Activated T-helper 1 cell treated with Interleukin-2 at 50 U/mL for 16 hours (primary cell): ENCODE data around the gene PRR4.

Experiments used
- DNase-seq: peaks from one replicate; pipeline ENCODE4 v3.0.0-alpha.2; 2020; ENCODE audit warnings: low read depth

The PRR4 gene, protein sequence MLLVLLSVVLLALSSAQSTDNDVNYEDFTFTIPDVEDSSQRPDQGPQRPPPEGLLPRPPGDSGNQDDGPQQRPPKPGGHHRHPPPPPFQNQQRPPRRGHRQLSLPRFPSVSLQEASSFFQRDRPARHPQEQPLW

DNA sequence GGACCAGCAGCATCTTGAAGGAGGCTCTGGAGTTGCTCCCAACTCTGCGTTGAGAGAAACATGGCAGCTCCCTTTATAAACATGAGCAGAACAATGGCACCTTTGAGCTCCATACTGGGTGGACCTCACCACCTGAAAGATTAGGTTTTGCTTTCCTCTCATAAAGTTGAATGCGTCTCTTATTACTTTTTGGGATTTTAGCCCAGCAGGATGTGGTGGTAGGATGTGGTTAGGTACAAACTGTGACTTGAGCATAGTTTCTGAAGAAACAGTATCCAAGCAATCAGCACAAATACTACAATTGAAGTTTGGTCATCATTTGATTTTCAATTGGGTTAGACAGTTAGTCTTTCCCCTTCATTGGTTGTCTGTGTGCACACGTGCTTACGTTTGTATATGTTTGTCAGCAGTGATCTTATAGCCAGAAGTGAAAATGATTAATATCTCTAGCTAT is at the start of gene PRR4:
PRR4 (minus strand) TSS at position 51 of the 454 bp plus-strand sequence; CDS start at position 13, 38 bp downstream.
- no peak for DNase-seq

DNA sequence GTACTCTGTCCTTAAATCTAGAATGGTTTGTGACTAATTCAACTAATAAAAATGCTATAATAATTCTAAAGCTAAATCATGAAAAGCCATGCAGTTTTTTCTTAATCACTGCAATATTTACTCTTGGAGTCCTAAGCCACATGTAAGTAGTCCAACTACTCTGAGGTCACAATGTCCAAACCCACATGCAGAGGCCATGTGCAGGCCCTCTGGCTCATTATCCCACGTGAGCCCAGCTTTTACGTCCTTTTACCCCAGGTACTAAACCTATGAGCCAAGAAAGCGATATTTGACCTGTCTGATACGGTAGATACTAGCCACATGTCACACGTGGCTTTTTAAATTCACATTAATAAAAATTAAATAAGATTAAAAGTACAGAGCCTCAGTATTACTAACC is 47.6 kb upstream of the PRR4 start:
- no peak for DNase-seq

DNA sequence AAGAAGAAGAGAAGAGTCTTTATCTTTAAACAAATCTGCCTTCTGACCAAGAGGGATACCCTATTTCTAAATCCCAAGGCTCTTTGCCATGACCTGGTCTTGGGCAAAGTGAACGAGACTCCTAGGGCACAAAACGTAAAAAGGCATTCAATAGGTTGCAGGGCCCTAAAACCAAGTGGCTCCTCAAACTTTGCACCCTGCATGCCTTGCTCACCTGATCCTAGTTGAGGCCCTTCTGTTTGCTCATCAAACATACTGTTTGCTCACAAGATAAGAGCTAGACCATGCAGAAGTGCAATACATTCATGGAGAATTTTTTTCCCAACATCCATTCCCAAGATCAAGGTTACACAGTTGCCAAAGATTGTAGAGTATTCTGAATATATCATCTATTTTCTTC is 42.7 kb upstream of the PRR4 start:
- no peak for DNase-seq

DNA sequence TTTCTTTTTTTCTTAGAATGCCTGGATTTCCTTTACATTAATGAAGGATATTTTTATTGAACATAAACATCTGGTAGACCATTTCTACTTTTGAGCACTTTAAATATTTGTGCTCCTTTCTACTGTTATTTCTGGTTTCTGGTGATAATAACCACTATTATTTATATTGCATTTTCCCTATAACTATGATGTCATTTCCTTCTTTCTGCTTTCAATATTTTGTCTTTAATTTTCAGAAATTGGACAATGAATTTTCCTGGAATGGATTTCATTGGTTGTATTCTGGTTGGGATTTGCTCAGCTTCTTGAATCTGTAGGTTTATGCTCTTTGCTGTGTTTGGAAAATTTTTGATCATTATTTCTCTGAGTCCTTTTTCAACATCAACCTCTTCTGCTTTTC is 40.0 kb upstream of the PRR4 start:
- DNase-seq: no peak

GRCh38 chr12:10884086-10884725 is 34.9 kb upstream of the PRR4 start, which contains the start of gene PRH1:
Gene PRH1 (minus strand): TSS chr12:10884255. CDS start chr12:10884217, 38 bp downstream.
- no peak for DNase-seq

- DNase-seq: no peak
These were observed 24.1 kb upstream of the PRR4 start for GRCh38 chr12:10873378-10873777.

- no peak for DNase-seq
These were observed 18.1 kb upstream of the PRR4 start for GRCh38 chr12:10867381-10867780.

DNA sequence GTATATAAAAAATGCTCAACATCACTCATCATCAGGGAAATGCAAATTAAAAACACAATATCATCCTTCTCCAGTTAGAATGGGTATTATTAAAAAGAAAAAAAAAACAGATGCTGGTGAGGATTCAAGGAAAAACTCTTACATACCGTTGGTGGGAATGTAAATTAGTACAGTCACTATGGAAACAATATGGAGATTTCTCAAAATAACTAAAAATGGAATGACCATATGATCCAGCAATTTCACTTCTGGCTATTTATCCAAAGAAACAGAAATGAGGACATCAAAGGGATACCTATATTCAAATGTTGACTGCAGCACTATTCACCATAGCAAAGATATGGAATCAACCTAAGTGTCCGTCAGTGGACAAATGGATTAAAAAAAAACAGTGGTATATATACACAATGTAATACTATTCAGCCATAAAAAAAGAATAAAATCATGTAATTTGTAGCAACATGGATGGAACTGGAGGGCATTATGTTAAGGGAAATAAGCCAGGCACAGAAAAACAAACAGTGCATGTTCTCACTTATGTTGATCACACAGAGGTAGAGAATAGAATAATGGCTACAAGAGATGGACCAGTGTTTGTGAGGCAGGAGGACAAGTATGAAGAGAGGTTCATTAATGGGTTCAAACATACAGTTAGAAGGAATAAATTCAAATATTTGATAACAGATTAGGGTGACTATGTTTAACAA is 14.4 kb upstream of the PRR4 start:
- no peak for DNase-seq

DNA sequence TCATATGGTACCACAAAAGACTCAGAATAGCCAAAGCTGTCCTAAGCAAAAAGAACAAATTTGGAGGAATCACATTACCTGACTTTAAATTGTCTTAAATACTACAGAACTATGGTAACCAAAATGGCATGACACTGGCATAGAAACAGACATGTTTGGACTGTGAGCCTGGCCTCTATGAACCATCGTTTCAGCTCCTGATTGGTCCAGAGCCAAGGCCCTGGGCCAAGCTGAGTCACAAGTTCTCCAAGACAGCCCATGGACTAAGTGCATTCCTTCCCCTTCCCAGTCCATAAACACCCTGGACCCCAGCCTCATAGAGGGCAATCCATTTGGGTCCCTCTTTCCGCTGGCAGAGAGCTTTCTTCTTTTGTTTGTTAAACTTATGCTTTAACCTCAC is 12.1 kb upstream of the PRR4 start:
- no peak for DNase-seq

GRCh38 chr12:10855807-10856206 is 6.5 kb upstream of the PRR4 start:
- DNase-seq: no peak

DNA sequence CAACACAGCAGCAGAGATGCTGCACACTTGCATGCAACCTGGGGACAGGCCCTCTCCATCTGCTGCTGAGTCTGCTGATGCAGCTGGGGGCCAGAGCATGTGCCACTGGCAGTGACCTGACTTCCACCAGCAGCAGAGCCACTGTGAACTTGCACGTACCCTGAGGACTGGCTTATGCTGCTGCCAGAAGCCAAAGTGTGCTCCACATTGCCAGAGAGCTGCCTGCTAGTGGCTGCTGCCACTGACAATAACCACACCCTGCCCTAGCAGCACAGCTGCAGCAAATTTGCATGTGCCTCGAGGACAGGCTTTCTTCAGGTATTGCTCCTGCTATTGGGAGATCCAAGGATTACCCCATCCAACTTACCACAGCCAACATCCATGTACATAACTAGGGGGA is 4.5 kb upstream of the PRR4 start:
- DNase-seq: no peak

DNA sequence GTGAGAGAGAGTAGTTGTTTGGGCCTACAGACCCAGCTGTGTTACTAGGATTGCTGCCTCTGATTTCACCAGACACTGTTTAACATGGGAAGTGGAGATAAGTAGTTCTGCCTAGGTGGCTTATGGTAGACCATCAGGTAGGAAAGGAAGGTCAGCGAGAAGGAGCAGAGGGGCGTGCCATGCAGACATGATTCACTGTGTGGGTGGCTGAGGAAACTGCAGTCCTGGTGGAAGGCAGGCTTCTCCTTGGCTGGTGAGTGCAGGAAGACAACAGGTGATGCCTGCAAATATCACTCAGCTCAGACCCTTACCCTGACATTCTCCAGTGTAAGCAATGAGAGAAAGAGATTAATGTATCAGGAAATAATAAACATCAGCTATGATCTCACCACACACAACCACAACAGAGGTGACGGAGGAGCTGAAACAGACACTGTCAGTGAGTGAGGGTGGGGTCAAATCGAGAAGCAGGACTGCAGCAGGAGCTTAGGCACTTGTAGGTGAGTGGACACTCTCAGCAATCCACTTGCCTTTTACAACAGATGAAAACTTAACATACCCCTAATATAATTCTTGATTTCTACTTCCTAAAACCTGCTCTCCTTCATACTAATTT is 2.1 kb upstream of the PRR4 start:
- no peak for DNase-seq

DNA sequence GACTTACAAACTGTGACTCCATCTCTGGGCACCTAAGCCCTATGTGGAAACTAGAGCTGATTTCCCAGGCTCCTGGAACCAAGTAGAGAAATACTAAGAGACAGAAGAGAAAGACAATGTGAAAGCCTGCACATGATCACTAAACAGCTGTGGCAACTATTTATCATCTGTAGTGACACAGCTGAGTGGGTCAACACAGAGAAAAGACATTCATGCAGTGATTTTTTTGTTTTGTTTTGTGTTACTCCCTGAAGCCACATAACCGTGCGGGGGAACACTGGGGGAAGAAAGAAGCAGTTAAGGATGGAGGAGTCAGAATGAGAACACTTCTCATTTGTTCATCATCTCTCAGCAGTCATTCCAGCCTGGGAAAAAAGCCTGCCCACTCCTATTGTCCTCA is 1.5 kb downstream of the PRR4 start:
- DNase-seq: no peak

DNA sequence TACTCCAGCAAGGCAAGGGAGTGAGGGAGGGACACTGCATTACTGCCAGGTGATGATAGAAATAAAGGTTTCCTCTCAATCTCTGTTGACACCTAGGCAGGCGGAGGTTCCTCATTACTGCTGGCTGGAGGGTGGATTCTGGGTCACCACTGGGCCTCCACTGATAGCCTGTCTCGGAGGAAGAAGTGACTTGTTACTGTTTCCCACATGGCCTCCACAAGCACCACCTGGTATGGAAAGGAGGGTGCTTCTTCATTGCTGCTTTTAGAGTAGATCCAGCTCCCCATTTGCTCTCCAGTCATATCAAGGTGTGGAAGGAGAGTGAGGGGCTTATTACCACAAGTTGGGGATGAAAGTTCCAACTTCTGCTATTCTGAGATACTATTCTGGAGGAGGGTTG is 6.4 kb downstream of the PRR4 start:
- DNase-seq: no peak

DNA sequence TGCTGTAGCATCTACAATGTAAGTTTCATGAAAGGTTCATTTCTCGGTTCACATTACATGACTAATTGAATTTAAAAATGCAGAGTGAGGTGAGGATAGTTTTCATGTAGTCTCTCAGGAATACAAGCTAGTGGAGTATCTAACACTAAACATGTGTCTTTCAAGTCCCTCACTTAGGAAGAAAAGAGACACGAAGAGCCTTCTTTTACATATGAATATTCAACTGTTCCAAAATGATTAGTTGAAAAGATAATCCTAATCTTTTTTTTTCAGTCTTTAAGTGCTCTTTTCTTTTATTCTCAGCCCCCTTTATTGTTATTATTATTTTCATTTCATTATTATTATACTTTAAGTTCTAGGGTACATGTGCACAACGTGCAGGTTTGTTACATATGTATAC is 10.8 kb downstream of the PRR4 start:
- no peak for DNase-seq

DNA sequence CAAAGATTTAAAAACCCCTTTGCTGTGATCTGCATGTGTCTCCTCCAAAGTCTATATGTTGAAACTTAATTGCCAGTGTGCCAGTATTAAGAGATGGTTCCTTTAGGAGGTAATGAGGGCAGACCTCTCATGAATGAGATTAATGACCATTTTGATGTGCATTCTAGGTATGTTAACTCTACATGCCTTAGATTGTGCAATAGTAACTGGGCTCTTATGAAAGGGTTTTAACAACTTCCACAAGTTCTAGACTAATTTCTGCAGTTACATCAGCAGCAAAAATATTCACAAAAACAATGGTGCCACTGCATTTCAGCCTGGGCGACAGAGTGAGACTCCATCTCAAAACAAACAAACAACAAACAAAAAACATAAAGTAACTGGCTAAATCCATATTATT is 19.3 kb downstream of the PRR4 start:
- DNase-seq: no peak

GRCh38 chr12:10826258-10826657 is 23.0 kb downstream of the PRR4 start, which contains the start of gene TAS2R10:
Gene TAS2R10 (minus strand): TSS chr12:10826358. CDS start chr12:10826269, 89 bp downstream.
- no peak for DNase-seq

GRCh38 chr12:10824957-10825356 is 24.3 kb downstream of the PRR4 start:
- no peak for DNase-seq

GRCh38 chr12:10811883-10812536 is 37.3 kb downstream of the PRR4 start:
- DNase-seq: no peak

- DNase-seq: no peak
These were observed 39.2 kb downstream of the PRR4 start, which contains the start of gene TAS2R9 for GRCh38 chr12:10810068-10810467. Gene TAS2R9 (minus strand): TSS chr12:10810168. CDS start chr12:10810075, 93 bp downstream.

DNA sequence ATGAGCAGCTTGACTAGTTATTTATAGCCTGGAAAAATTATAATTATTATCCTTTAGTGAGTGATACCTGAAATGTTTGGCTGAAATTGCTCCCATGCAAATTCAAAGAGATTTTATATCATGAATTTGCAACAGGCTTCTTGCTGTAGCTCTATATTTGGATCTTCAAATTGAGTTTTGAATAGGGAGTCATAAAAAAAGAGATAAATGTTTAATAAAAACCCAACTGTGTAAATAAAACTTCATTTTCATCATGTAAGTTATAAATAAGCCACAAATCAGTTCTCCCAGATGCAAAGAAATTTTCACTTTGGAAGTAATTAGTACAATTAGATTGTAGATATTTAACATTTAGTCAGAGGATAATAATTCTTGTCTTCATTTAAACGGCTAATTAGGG is 42.1 kb downstream of the PRR4 start, which contains the start of gene TAS2R8:
TAS2R8 (minus strand) TSS at position 101 of the 400 bp plus-strand sequence. CDS start 306 bp downstream, outside the sequence.
- DNase-seq: no peak

DNA sequence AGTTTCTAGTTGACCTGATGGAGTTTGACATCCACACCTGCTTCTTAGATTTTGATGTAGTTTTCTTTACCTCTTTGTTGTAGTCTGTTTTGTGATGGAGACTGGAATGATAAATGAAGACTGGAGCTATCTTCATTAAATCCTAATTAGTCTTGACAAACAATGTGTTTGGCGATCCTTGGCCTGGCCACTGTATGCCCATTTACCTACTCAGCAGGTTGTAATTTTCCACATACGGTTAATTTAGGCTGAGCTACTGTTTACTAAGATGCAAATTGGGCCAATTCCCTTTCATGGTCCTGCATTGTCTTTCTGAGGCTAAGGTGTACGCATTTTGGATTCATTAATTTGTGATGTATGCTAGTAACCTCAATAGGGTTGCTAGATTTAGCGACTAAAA is 46.7 kb downstream of the PRR4 start, which contains the start of gene TAS2R7:
TAS2R7 (minus strand) TSS at position 41 of the 400 bp plus-strand sequence. CDS start 57 bp downstream, outside the sequence.
- no peak for DNase-seq
